GM10266 (cell line): ENCODE results near the gene ATCAY.
"Not testable (repeated sequence)": the region's sequence is repeated elsewhere in the genome, so short reads cannot be mapped to it uniquely, and the experiment has no call there.

Experiments
- DNase-seq: peaks from one replicate; pipeline ENCODE4 v3.0.0; 2012; ENCODE audit errors: extremely low spot score
- TF ChIP-seq, protein P1 (sequence below): IDR thresholded peaks from 2 replicates; pipeline ENCODE4 v1.5.1; 2012; ENCODE audit warnings: mild to moderate bottlenecking, low read depth; ENCODE audit not compliant: control insufficient read depth, insufficient read depth; ENCODE audit errors: missing control alignments

The ATCAY gene

DNA sequence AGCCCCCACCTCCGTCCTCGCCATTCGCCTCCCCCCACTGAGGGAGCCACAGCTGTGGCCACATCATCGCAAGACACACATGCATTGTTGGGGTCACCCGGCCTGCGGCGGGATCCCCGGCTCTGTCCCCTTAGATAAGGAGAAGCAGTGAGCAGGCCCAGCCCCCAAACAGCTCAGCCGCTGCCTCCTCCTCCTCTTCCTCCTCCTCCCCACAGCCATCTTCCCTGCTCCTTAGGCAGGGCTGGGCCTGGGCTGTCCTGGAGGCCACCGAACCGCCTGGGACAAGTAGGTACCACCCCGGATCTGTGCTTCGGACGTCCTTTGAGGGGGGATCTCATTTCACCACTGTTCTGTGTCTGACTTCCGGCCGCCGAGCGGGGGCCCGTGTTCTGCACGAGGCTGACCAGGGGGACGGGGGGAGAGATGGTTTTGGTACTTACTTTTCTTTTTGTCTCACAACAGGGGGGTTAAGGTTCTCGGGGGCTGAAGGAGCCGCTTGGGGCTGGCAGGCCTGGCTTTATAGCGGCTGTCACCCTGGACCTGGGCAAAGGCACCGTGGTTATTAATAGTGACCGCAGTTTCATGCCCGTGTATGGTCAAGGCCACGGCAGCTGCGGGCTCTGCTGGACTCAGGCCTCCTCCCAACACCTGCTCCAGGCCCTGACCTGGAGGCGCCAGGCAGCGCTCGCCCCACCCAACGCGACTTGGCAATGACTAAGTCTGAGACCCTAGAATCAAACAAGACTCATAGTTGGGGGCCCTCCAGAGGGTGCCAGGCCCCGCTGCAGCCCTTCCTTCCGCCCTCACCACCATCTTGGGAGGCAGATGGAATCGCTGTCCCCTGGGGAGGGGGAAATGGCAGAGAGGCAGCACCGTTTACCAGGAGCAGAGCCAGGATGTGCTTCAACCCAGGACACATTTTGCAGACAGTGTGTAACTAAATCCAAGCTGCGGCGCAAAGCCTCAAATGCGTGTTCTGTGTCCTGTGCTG, 70.7 kb downstream of the ATCAY start:
- TF ChIP-seq, protein P1, sequence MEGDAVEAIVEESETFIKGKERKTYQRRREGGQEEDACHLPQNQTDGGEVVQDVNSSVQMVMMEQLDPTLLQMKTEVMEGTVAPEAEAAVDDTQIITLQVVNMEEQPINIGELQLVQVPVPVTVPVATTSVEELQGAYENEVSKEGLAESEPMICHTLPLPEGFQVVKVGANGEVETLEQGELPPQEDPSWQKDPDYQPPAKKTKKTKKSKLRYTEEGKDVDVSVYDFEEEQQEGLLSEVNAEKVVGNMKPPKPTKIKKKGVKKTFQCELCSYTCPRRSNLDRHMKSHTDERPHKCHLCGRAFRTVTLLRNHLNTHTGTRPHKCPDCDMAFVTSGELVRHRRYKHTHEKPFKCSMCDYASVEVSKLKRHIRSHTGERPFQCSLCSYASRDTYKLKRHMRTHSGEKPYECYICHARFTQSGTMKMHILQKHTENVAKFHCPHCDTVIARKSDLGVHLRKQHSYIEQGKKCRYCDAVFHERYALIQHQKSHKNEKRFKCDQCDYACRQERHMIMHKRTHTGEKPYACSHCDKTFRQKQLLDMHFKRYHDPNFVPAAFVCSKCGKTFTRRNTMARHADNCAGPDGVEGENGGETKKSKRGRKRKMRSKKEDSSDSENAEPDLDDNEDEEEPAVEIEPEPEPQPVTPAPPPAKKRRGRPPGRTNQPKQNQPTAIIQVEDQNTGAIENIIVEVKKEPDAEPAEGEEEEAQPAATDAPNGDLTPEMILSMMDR, result no peak
- DNase-seq, result no peak

DNA sequence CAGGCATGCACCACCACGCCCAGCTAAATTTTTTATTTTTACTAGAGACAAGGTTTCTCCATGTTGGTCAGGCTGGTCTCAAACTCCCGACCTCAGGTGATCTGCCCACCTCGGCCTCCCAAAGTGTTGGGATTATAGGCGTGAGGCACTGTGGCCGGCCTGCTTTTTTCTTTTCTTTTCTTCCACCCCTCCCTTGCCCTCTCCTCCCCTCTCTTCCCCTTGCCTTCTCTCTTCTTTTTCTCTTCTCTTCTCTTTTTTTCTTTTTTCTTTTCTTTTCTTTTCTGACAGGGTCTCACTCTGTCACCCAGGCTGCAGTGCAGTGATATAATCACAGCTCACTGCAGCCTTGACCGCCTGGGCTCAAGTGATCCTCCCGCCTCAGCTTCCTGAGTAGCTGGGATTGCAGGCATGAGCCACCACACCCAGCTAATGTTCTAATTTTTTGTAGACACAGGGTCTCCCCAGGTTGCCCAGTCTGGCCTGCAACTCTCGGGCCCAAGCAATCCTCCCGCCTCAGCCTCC, 72.3 kb downstream of the ATCAY start:
- not testable (repeated sequence) for DNase-seq

DNA sequence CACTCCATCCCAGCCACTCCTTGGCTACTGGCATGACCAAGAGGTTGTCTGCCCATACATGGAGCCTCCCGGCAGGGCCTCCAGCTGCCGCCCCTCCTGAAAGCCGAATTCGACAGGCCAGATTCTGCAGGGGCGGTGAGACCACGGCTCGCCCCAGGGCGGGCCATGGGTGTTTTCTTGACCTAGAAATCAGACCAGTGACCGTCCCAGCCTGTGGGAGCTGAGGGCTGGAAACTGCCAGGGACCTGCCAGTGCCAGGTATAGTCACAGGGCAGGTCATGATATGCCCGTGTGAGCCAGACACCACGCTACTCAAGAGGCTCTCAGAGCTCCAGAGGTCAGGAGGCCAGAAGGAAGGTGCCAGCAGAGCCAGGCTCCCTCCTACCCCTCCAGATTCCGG, 73.6 kb downstream of the ATCAY start:
- TF ChIP-seq, protein P1, result no peak

DNA sequence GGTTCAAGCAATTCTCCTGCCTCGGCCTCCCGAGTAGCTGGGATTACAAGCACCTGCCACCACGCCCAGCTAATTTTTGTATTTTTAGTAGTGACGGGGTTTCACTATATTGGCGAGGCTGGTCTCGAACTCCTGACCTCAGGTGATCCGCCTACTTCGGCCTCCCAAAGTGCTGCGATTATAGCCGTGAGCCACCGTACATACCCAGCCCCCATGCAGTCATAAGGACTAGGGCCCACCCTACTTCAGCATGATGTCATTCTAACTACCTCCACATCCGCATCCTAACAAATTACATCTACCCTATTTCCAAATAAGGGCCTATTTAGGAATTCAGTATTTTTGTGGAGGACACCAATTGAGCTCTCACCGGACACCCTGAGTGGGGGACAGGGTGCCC, 74.8 kb downstream of the ATCAY start:
- not testable (repeated sequence) for DNase-seq

More for the DNA sequence above, 73.6 kb downstream of the ATCAY start:
- no peak for DNase-seq

DNA sequence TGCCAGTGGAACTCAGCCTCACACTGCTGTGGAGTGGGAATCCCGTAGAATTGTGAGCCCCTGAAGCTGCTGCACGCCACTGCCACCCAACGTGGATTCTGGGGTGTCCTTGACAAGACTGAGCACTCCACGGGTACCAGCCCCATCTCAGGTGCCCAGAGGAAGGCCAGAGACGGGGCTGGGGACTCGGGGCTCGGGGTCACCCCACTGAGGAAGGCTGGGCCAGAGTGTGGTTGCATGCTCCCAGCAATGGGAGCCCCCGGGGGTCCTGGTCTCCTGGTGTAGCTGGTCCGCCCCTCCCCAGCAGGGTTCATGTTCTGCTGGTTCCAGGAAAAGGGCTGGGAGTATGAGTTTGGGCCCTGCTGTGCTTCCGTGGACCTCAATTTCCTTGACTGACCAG, 75.2 kb downstream of the ATCAY start:
- TF ChIP-seq, protein P1, result no peak

DNA sequence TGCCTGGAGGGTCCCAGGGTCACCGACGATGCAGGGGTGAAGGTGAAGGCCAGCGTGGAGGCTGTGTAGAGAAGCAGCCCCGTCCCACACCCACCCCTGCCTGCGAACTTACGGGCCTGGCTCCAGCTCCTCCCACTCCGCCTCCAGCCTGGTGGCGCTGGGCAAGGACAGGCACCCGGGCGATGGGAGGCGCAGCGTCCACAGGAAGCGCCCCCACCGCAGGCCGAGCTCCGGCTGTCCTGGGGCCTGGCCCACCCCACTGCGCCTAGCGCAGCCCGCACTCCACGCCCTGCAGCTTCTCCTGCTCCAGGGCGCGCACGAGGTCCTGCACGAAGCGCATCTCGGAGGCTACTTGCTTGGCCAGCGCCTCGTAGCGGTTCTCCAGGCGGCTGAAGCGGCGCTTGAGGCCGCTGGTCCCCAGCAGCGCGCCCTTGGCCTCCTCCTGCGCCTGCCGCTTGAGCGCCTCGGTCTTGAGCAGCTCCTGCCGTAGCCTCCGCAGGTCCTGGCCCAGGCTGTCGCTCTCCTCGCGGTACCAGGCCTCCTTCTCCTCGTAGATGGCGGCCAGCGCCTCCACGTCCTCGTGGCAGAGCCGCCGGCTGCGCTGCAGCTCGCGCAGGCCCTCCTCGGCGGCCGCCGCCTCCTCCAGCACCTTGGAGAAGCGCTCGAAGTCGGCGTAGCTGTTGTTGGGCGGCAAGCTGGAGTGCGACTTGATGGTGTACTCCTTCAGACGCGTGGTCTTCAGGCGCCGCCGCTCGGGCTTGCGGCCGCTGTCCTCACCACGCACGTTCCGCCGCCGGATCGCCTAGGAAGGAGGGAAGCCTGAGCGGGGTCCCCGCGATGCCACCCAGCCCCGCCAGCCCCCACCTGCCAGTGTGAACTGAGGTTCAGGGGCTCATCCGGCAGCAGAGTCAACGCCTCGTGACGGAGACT, 78.6 kb downstream of the ATCAY start:
- DNase-seq, result no peak
- TF ChIP-seq, protein P1, result no peak

More for the DNA sequence above, 75.2 kb downstream of the ATCAY start:
- DNase-seq, result no peak

DNA sequence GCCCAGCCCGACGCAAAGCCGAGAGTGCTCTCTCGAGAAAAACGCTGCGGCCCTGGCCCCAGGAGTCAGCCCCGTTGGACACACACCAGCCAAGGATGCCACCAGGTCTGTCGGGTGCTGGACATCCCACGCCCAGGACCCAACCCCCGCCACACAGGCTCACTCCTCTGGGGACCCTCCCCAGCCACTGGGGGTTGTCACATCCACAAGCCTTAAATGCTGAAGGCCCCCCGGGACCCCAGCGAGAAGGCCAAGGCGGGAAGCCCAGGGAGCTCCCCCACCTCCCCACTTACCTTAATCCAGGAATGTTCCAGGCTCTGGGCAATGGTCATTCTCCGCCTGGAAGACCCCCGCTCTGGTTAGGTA, 79.3 kb downstream of the ATCAY start:
- TF ChIP-seq, protein P1, result no peak
- DNase-seq, result no peak

DNA sequence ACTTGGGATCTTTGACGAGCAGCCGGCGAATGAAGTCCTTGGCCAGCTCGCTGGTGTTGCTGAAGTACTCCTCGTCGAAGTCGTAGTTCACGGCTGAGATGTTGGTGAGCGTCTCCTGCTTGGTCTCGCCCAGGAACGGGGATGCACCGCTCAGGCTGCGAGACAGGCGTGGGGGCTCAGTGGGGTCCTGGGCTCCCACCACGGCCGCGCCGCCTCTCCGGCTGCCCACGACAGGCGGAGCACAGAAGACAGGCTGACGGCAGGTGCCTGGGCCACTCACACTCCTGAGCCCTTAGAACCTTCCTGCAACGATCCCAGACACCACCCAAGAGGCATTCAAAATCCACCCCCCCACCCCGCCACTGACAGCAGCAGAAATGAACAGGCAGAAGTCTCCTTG, 80.5 kb downstream of the ATCAY start:
- TF ChIP-seq, protein P1, result no peak
- DNase-seq, result no peak
